BLaER1 treated with 17β-estradiol and CSF1 and Interleukin-3, amounts not matched to agents 10 nM and 100 nM (cell line): Measurements from ENCODE around the gene FILIP1L.

Source experiments
- H3K27ac ChIP-seq, 11 experiments: shearing (Covaris generic); formaldehyde crosslinking; 2 replicates each; pipeline ENCODE4 v1.8.1; 2022
- H3K27me3 ChIP-seq, 11 experiments: shearing (Covaris generic); formaldehyde crosslinking; 2 replicates each; pipeline ENCODE4 v1.8.1; 2022
- H3K36me3 ChIP-seq, 11 experiments: shearing (Covaris generic); formaldehyde crosslinking; 2 replicates each; pipeline ENCODE4 v1.8.1; 2022
- H3K4me1 ChIP-seq, 10 experiments: shearing (Covaris generic); formaldehyde crosslinking; 2 replicates each; pipeline ENCODE4 v1.8.1; 2022
- H3K4me2 ChIP-seq, 11 experiments: shearing (Covaris generic); formaldehyde crosslinking; 2 replicates each; pipeline ENCODE4 v1.8.1; 2022
- H3K4me3 ChIP-seq, 10 experiments: shearing (Covaris generic); formaldehyde crosslinking; 2 replicates each; pipeline ENCODE4 v1.8.1; 2022
- H3K9ac ChIP-seq, 11 experiments: shearing (Covaris generic); formaldehyde crosslinking; 2 replicates each; pipeline ENCODE4 v1.8.1; 2022
- H3K9me3 ChIP-seq, 11 experiments: shearing (Covaris generic); formaldehyde crosslinking; replicated peaks in 1 of 11; 2 replicates each; pipeline ENCODE4 v1.8.1; 2022
- H4K20me1 ChIP-seq, 11 experiments: shearing (Covaris generic); formaldehyde crosslinking; 2 replicates each; pipeline ENCODE4 v1.8.1; 2022
- Cebpa-rat ChIP-seq, 11 experiments: shearing (Covaris generic); IDR thresholded peaks; 2 replicates each; pipeline ENCODE4 v1.8.1; 2022

FILIP1L gene

GRCh38 chr3:100076731-100077529 lies 37.4 kb downstream of the FILIP1L start:
- TF ChIP-seq Cebpa-rat (IDR thresholded peaks at IDR 0.05), result no peak
- Histone ChIP-seq H3K9me3 (0 out of 22 replicates have a peak, but pooled peaks cover 0 to 5% (median 0%) of the 10 kb centered on the region in 11 experiments), H3K36me3 (peaks cover 0 to 9% (median 0%) of the 10 kb centered on the region in 11 experiments; a peak in 5 of 22 replicates), H3K4me1 (peaks cover 27 to 47% (median 39%) of the 10 kb centered on the region in 10 experiments), H4K20me1 (peaks cover 0 to 5% (median 0%) of the 10 kb centered on the region in 11 experiments; a peak in 2 of 22 replicates), H3K9ac (no peak overlapping the region), H3K4me3 (no peak overlapping the region), H3K27me3 (no peaks in the 10 kb centered on the region), H3K27ac (no peak overlapping the region), H3K4me2 (peak overlapping the region in 2 of 11 experiments; percentile 1 to 2; a peak in 3 of 22 replicates)

- no peak overlapping the region for H3K27ac ChIP-seq
- peaks cover 34 to 55% (median 48%) of the 10 kb centered on the region in 10 experiments for H3K4me1 ChIP-seq
- H4K20me1 ChIP-seq, result peaks cover 0 to 5% (median 0%) of the 10 kb centered on the region in 11 experiments; a peak in 2 of 22 replicates
- H3K4me2 ChIP-seq, result peak overlapping the region in 7 of 11 experiments; percentile 1 to 32 (median 7); a peak in 6 of 22 replicates
- peaks cover 0 to 5% (median 0%) of the 10 kb centered on the region in 11 experiments; a peak in 1 of 22 replicates for H3K9me3 ChIP-seq
- peaks cover 0 to 9% (median 0%) of the 10 kb centered on the region in 11 experiments; a peak in 5 of 22 replicates for H3K36me3 ChIP-seq
- no peak overlapping the region for H3K4me3 ChIP-seq
- H3K9ac ChIP-seq, result no peak overlapping the region
- no peaks in the 10 kb centered on the region for H3K27me3 ChIP-seq
- TF ChIP-seq Cebpa-rat (IDR thresholded peaks at IDR 0.05), result no peak
Observed at GRCh38 chr3:100075851-100076730, 38.2 kb downstream of the FILIP1L start.

- no peaks in the 10 kb centered on the region for H3K27me3 ChIP-seq
- H3K27ac ChIP-seq, result no peak overlapping the region
- H3K36me3 ChIP-seq, result peaks cover 0 to 9% (median 0%) of the 10 kb centered on the region in 11 experiments; a peak in 5 of 22 replicates
- H3K9me3 ChIP-seq, result peaks cover 0 to 6% (median 0%) of the 10 kb centered on the region in 11 experiments; a peak in 5 of 22 replicates
- H3K4me2 ChIP-seq, result peak overlapping the region in 2 of 11 experiments; percentile 84 to 86; a peak in 5 of 22 replicates
- no peak overlapping the region for H3K4me3 ChIP-seq
- peaks cover 34 to 62% (median 49%) of the 10 kb centered on the region in 10 experiments for H3K4me1 ChIP-seq
- H3K9ac ChIP-seq, result no peak overlapping the region
- no peak for TF ChIP-seq Cebpa-rat (IDR thresholded peaks at IDR 0.05)
- peaks cover 0 to 5% (median 0%) of the 10 kb centered on the region in 11 experiments; a peak in 2 of 22 replicates for H4K20me1 ChIP-seq
Observed at GRCh38 chr3:100075196-100075595, 39.1 kb downstream of the FILIP1L start.

GRCh38 chr3:100073714-100074307 lies 40.5 kb downstream of the FILIP1L start:
- TF ChIP-seq Cebpa-rat (IDR thresholded peaks at IDR 0.05), result no peak
- peak overlapping the region; percentile 80 to 91 (median 88) for H3K4me2 ChIP-seq
- H3K9ac ChIP-seq, result peak overlapping the region in 9 of 11 experiments; percentile 15 to 58 (median 50); a peak in 12 of 22 replicates
- H3K4me3 ChIP-seq, result peak overlapping the region in 9 of 10 experiments; percentile 12 to 47 (median 34); a peak in 10 of 20 replicates
- peaks cover 0 to 5% (median 0%) of the 10 kb centered on the region in 11 experiments; a peak in 2 of 22 replicates for H4K20me1 ChIP-seq
- peak overlapping the region in 9 of 11 experiments; percentile 11 to 76 (median 51); a peak in 15 of 22 replicates for H3K27ac ChIP-seq
- H3K9me3 ChIP-seq, result peaks cover 0 to 20% (median 11%) of the 10 kb centered on the region in 11 experiments; a peak in 14 of 22 replicates
- no peaks in the 10 kb centered on the region for H3K27me3 ChIP-seq
- peaks cover 42 to 70% (median 57%) of the 10 kb centered on the region in 10 experiments for H3K4me1 ChIP-seq
- peaks cover 0 to 6% (median 0%) of the 10 kb centered on the region in 11 experiments; a peak in 5 of 22 replicates for H3K36me3 ChIP-seq

- Histone ChIP-seq H3K4me2 (peak overlapping the region; percentile 80 to 91 (median 88)), H3K27me3 (no peaks in the 10 kb centered on the region), H3K4me1 (peaks cover 42 to 70% (median 59%) of the 10 kb centered on the region in 10 experiments), H4K20me1 (peaks cover 0 to 5% (median 0%) of the 10 kb centered on the region in 11 experiments; a peak in 2 of 22 replicates), H3K9ac (peak overlapping the region in 2 of 11 experiments; percentile 51 to 54; a peak in 4 of 22 replicates), H3K4me3 (peak overlapping the region in 5 of 10 experiments; percentile 12 to 47 (median 39); a peak in 5 of 20 replicates), H3K36me3 (peaks cover 0 to 4% (median 0%) of the 10 kb centered on the region in 11 experiments; a peak in 1 of 22 replicates), H3K9me3 (peaks cover 0 to 21% (median 11%) of the 10 kb centered on the region in 11 experiments; a peak in 14 of 22 replicates), H3K27ac (peak overlapping the region in 7 of 11 experiments; percentile 4 to 76 (median 52); a peak in 10 of 22 replicates)
- TF ChIP-seq Cebpa-rat (IDR thresholded peaks at IDR 0.05), result no peak
Observed at GRCh38 chr3:100073049-100073713, 41.1 kb downstream of the FILIP1L start.

GRCh38 chr3:100072326-100073048 lies 41.8 kb downstream of the FILIP1L start:
- Histone ChIP-seq H3K36me3 (peaks cover 0 to 2% (median 0%) of the 10 kb centered on the region in 11 experiments; a peak in 1 of 22 replicates), H3K4me1 (peaks cover 42 to 70% (median 59%) of the 10 kb centered on the region in 10 experiments), H3K9me3 (peaks cover 0 to 21% (median 11%) of the 10 kb centered on the region in 11 experiments; a peak in 14 of 22 replicates), H3K27ac (peak overlapping the region in 1 of 11 experiments; percentile 76; a peak in 1 of 22 replicates), H3K9ac (no peak overlapping the region), H4K20me1 (peaks cover 0 to 9% (median 0%) of the 10 kb centered on the region in 11 experiments; a peak in 2 of 22 replicates), H3K4me3 (no peak overlapping the region), H3K4me2 (peak overlapping the region; percentile 63 to 91 (median 88)), H3K27me3 (no peaks in the 10 kb centered on the region)
- no peak; a peak in 1 of 22 replicates for TF ChIP-seq Cebpa-rat (IDR thresholded peaks at IDR 0.05)

- Histone ChIP-seq H3K4me2 (peak overlapping the region in 8 of 11 experiments; percentile 8 to 40 (median 22); a peak in 10 of 22 replicates), H3K36me3 (no peaks in the 10 kb centered on the region), H3K27me3 (no peaks in the 10 kb centered on the region), H3K9ac (no peak overlapping the region), H3K9me3 (peaks cover 0 to 21% (median 11%) of the 10 kb centered on the region in 11 experiments; a peak in 14 of 22 replicates), H3K4me3 (no peak overlapping the region), H3K4me1 (peaks cover 33 to 49% (median 44%) of the 10 kb centered on the region in 10 experiments), H3K27ac (no peak overlapping the region), H4K20me1 (peaks cover 0 to 11% (median 0%) of the 10 kb centered on the region in 11 experiments; a peak in 2 of 22 replicates)
- no peak for TF ChIP-seq Cebpa-rat (IDR thresholded peaks at IDR 0.05)
Observed at GRCh38 chr3:100069472-100069871, 44.8 kb downstream of the FILIP1L start.
